ENCODE data around the gene YEATS2.
"Not testable (repeated sequence)": the region's sequence is repeated elsewhere in the genome, so short reads cannot be mapped to it uniquely, and the experiment has no call there.

Gene YEATS2

DNA sequence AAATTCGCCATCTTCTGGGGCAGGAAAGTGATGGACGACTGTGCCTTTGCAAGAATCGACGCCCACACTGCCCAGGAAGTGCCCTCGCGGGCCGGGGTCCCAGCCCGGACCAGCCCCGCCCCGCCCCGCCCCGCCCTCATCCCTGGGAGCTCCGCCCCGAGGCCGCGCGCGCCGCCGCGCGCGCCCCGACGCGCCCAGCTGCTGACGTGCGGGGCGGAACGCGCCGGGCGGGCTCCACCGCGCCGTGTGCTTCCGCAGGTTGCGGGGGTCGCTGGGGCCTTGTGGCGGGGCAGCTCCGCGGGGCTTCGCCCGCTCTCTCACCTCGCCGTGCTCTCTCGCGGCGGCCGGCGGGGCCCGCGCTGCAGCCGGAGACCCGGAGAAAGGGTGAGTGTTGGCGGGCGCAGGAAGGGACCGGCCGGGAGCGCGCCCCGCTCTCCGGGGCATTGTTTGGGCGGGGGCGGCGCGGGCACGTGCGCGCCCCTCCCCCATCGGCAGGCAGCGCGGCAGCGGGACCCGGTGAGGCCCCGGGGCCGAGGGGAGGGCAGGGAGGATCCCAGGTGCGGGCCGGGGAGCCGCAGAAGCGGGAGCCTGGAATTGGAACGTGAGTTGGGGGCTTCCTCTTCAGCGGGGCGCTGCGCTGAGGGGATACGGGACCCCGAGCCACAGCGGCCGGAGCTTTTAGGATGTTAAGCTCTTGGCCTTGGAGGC, at the start of gene YEATS2:
Gene YEATS2, plus strand, starts transcription at position 188 of the 708 bp plus-strand sequence. CDS start 17,366 bp downstream, outside the sequence.
- peak; percentile 69 for DNase-seq

DNA sequence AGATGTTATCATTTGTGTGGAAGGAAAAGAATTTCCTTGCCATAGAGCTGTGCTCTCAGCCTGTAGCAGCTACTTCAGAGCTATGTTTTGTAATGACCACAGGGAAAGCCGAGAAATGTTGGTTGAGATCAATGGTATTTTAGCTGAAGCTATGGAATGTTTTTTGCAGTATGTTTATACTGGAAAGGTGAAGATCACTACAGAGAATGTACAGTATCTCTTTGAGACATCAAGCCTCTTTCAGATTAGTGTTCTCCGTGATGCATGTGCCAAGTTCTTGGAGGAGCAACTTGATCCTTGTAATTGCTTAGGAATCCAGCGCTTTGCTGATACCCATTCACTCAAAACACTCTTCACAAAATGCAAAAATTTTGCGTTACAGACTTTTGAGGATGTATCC, 47.0 kb upstream of the YEATS2 start:
- DNase-seq = no peak

DNA sequence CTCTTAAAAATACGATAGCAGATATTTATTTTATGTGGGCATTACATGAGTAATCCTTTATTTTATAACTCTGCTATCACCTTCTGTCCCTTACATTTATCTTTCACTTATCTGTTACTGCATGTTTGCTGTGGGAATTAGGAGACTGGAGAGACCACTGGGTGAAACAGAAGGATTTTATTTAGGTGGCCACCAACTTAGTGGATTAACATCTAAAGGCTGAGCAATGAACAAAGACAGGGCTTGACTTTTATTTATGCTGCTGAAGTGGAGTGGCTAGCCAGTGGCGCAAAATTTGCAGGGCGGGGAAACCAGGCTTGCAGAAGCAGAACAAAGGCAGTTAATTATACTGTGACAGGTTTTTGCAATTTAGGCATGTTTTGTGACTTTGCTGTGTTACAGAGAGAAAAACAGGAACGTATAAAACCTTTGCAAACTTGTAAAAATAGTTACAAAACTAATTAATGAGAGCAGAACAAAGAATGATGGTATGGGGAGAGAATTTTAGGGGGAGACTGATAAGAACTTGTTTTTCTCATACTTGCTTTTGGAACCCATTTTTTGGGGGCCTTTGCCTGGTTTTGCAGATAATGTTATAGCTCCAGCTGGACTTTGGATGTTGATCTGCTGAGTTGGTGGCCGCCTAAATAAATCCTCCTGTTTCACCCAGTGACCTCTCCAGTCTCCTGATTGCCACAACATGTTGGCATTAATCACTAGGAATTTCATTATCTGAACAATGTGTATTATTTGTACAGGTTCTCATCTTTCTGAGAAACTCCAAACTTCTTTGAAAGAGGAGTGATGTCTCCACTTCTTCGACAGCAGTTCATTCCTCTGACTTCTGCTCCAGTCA, 44.2 kb upstream of the YEATS2 start:
- peak; percentile 17 for DNase-seq

DNA sequence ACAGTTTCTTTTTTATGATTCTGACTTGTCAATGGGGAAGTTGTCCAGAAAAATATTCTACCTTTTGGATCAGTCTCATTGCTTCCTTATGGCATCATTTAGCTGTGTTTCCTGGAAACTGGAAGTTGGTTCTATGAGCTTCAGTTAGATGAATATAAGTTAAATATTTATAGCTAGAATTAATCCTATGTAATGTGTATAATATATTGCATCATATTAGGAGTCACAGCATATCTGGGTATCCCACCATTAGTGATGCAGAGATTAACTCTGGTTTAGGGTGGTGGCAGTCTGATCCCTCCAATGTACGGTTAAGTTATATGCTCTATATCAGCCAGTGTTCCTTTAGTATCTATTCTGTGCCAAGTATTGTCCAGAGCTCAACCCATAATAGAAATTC, 42.9 kb upstream of the YEATS2 start:
- DNase-seq = no peak

DNA sequence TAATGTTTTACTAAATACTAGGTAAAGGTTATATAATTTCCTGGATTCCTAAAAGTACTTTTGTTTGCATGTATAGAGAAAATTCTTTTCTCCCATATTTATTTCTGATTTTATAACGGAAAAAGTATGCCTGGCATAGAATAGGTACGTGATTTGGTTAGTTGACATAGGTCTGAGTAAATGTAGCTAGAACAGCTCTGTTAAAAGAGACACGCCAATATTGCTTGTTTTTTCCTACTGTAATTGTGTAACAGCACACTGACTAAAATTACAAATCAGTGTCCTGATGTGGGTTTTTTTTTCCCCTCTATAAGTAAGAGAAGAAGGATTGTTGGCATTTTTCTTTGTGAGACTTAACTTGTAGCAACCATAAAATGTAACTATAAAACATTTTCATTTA, 35.5 kb upstream of the YEATS2 start:
- no peak for DNase-seq

DNA sequence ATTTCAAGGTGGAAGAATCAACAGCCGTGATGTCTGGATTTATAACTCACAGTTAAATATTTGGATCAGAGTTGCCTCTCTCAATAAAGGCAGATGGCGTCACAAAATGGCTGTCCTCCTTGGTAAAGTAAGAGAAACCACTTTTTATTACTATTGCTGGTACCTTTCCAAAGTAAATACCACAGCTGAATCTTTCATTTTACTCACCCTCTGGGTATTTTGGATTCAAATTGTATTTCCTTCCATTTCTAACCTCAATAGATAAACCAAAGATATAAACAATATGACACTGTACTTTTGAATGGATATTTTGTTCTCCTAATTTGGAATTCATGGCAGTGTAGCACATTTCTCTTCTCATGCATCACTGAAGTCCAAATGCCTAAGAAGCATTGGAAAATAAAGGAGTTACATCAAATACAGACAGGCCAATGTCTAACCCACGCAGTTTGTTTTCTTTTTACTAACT, 32.6 kb upstream of the YEATS2 start:
- peak; percentile 6 for DNase-seq

DNA sequence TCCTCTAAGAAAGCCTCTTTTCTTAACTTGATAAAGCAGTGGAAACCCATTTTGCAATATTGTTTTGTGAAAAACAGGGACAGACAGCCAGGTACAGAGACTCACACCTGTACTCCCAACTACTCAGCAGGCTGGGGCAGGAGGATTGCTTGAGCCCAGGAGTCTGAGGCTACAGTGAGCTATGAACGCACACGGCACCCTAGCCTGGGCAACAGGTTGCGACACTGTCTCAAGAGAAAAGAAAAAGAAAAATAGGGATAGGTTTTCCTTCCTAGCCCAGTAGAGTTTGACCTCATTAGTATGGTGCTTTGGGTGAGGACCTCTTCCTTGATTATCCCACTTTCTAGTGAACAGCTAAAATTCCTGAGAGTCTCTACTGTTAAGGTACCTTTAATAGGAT, 17.5 kb upstream of the YEATS2 start:
- DNase-seq = no peak

DNA sequence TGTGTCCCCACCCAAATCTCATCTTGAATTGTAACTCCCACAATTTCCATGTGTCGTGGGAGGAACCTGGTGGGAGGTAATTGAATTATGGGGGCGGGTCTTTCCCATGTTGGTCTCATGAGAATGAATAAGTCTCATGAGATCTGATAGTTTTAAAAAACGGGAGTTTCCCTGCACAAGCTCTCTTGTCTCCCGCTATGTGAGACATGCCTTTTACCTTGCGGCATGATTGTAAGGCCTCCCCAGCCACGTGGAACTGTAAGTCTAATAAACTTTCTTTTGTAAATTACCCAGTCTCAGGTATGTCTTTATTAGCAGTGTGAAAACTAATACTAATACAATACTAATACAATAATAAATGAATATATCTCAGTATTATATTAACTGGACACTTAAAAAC, 9.9 kb upstream of the YEATS2 start:
- DNase-seq = no peak

DNA sequence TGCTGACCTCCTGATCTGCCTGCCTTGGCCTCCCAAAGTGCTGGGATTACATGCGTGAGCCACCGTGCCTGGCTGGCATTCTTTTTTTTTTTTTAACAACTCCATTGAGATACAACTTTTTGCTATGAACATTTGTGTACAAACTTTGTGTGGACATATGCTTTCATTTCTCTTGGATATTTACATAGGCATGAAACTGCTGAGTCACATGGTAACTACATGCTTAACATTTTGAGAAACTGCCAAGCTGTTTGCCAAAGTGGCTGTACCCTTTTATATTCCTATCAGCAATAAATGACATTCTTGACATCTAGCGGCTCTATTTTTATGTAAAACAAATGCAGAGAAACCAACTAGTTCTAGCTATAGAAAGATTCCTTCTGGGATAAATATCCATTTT, 8.7 kb upstream of the YEATS2 start:
- no peak for DNase-seq

DNA sequence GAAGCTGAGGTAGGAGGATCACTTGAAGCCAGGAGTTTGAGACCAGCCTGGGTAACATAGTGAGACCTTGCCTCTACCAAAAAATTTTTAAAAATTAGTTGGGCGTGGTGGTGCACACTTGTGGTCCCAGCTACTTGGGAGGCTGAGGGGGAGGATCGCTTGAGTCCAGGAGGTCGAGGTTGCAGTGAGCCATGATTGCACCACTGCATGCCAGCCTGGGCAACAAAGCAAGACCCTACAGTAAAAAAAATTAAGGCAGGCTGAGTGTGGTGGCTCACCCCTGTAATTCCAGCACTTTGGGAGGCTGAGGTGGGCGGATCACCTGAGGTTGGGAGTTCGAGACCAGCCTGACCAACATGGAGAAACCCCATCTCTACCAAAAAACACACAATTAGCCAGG, 8.0 kb upstream of the YEATS2 start:
- not testable (repeated sequence) for DNase-seq

DNA sequence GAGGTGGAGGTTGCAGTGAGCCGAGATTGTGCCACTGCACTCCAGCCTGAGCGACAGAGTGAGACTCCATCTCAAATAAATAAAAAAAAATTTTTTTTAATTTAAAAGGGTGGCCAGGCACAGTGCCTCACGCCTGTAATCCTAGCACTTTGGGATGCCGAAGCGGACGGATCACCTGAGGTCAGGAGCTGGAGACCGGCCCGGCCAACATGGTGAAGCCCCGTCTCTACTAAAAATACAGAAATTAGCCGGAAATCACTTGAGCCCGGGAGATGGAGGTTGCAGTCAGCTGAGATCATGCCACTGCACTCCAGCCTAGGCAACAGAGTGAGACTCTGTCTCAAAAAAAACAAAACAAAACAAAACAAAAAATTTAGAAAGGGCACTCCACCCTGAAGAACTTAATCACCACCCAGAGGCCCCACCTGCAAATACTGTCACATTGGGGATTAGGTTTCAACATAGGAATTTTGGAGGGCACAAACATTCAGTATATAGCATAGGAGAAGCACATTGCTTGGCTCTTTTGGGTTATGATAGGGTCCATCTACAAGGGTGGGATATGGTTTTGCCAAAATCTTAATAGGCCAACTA, 7.1 kb upstream of the YEATS2 start:
- DNase-seq = no peak

DNA sequence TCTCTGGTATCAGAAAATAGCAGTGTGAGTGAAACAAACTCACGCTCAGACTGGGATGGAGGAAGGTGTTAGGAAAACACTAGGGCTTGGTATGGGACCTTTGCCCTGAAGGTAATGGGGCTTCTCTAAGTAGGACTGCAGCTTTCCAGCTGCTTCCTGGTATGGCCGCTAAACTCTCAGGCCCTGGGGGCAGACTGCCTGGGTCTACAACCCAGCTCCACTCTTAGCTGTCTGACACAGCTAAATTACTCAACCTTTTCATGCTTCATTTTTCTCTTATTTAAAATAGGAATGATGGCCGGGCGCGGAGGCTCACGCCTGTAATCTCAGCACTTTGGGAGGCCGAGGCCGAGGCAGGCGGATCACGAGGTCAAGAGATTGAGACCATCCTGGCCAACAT, 5.2 kb upstream of the YEATS2 start:
- DNase-seq = no peak

DNA sequence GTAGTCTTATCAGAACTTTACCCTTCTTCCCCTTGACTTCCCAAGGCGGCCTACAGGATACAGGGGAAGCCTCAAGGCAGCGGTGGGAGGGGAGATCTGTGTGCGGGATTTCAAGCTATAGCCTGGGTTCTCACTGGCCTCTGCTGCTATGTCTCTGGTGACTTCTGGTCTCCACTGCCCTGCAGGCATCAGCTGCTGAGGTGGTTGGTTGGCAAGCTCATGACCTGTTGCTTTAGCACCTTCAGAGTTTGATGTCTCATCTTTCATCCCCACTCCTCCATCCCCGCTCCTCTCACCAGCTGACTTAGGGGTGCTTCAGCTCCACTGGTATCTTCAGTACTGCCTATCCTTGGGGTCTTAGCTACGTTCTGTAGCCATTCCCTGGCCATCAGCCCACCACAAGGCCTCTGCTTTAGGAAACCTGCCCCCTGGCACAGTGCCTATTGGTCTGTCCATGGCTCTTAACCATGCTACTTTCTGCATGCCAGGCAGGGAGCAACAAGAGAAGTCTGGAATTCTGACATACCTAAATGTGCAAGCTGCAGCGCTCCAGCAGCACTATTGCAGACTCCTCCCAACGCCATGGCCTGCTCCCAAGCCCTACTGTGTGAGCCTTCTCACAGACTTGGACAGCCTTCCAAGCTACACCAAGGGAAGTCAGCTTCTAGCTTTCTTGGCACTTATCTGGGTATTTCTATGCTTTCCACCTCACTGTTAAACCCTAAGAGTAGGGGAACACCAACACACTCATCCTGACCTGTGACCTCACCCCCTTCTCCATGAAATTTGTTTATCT, 1.8 kb upstream of the YEATS2 start:
- DNase-seq = no peak

DNA sequence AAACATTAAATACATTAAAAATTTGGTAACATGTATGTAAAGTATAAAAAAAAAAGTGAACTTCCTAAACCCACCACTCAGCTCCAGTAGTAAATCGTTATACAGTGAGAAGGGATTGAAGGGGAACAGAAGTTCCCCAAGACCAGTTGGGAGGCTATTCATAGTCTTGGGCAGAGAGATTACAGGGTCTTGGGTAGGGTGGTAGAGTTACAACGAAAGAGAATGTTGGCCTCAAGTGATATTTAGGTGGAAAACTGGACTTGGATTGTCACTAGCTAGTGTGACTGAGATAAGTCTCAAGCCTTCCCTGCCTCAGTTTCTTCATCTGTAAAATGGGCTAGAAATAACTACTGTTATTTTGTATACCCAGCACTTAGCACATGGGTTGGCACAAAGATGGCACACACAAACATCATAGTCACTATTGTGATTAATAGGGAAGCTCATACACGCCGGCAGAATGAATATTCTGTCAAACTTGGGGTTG, 431 bp upstream of the YEATS2 start:
- no peak for DNase-seq

DNA sequence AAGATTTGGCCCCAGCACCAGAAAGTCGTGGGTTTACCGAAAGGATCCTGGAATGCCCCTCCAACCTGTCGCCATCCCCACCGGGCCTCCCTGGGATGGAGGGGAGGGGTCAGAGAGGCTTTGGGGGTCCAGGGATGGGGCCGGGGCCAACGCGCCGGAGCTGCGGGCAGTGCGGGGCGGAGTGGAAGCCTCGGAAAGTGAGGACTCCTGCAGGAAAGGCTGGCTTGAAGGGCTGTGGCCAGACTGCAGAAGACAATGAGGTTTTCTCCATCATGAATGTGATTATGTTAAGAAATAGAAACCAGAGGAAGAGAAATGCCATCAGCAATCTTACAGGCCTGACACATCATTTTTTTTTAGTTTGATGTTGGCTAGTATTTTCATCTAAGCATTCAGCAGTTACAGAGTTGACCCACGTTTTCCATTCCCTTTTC, 738 bp downstream of the YEATS2 start:
- peak; percentile 32 for DNase-seq

DNA sequence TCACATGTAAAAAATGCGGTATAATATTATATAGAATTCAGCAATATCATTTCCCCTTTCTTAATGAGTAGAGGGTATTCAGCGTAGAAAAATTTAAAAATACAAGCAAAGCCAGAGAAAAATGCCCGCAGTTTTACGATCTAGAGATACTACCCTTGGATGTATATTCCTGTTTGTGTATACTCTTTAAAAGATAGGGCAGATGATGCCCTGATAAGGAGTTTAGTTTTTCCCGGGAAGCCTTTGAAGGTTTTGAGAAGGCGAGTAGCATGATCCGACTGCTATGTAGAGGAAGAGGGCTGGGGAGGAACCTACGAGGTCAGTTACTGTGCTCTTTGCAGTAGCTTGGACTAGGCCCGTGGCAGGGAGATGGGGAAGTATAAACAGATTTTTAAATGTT, 1.2 kb downstream of the YEATS2 start:
- DNase-seq = peak; percentile 24

DNA sequence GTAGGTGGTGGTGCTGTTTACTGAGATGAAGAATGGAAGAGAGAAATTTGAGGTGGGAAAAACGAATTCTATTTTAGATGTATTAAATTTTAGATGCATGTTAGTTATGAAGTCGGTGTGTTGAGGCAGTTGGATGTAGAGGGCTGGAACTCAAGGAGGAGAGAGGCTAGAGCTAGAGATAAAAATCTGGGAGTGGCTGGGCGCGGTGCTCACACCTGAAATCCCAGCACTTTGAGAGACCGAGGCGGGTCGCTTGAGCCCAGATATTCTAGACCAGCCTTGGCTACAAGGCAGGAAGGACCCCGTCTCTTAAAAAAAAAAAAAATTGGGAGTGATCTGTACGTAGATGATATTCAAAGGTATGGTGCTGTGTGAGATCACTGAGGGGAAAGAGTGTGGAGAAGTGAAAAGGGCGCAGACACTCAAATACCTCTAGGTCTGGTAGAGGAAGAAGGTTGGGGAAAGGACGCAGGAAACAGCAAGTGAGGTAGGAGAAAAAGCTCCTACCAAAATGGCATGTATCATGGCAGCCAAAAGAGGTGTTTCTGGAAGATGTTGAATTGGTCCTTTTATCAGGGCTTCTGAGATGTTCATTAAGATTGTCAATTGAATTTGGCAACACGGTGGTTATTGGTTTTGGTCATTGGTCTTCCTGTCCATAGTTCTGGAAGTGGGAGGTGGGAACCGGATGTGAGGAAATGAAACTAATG, 1.8 kb downstream of the YEATS2 start:
- DNase-seq = no peak

DNA sequence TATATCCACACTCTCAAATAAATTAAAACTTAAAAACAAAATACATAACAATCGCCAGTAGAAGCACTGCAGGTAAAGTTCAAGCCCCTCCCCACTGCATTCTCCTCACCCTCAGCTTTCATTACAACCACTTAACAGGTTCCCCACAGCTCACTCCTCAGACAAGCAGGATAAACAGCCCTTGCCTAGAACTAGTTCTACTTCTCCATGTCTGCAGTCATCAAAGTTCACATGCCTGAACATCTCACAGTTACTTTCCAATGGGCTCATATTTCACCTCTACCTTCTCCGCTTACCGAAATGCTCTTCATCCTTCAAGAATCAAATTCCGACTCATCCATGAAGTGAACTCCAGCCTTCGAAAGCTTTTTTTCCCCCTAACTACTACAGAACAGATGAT, 4.1 kb downstream of the YEATS2 start:
- peak; percentile 20 for DNase-seq

DNA sequence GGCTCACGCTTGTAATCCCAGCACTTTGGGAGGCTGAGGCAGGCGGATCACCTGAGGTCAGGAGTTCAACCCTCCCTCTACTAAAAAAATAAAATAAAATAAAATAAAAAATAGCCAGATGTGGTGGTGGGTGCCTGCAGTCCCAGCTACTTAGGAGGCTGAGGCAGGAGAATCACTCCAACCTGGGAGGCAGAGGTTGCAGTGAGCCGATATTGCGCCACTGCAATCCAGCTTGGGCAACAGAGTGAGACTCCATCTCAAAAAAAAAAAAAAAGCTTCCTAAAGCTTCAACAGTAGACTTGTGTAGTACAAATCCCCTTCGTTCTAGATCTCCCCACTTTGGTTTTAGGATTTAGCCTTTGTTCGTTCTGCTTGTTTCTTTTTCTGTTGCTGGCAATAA, 6.3 kb downstream of the YEATS2 start:
- DNase-seq = not testable (repeated sequence)

DNA sequence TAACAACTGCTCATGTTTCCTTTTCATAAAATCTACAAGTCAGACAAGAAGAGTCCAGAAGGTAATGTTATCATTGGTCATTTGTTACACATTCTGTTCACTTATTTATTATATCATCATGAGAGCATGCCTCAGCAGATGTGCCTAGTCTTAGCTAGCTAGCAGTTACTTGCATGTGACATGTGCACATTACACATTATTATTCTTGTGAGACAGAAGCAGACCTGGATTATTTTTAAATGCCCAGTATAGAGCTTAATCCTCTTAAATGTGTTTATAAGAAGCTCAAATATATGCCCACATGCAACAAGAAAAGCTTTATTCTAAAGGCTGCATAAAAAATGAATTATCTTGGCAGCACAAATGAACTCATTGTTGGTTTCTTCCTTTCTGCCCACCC, 12.6 kb downstream of the YEATS2 start:
- no peak for DNase-seq

DNA sequence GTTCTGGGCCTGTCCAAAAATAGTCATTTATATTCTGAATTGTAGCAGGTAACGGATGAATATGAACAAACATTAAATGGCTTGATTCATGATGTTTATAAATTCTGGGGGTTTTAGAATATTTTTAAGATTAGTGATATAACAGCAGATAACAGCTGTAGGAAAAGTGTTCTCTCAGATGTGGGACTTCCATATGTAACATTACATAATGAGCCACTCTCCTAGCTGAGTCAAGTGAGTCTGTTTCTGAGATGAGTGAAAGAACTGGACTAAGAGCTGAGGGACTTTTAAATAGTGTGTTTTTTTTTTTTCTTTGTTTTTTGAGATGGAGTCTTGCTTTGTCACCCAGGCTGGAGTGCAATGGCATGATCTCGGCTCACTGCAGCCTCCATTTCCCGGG, 13.9 kb downstream of the YEATS2 start:
- no peak for DNase-seq

DNA sequence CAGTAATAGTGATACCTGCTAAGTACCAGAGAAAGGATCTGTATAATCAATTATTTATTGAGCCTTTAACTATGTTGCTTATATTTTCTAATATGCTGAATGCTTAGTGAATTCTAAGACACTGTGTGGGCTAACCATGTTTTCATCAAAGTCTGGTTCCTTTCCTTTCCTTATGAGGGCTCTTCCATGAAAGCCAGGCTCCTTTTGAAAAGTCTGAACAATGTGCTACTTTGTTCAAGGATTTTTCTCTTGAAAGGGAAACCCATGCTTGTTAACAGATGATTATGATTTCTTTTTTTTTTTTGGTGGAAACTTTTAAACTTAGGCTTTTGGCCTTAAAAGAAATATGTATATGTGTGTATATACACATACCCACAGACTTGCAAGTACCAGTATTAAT, 17.0 kb downstream of the YEATS2 start:
- DNase-seq = no peak

Data from DMS79 treated with DMSO at 0.1 percent for 48 hours (cell line).